ENCODE results near the gene C3orf20.

C3orf20 gene

DNA sequence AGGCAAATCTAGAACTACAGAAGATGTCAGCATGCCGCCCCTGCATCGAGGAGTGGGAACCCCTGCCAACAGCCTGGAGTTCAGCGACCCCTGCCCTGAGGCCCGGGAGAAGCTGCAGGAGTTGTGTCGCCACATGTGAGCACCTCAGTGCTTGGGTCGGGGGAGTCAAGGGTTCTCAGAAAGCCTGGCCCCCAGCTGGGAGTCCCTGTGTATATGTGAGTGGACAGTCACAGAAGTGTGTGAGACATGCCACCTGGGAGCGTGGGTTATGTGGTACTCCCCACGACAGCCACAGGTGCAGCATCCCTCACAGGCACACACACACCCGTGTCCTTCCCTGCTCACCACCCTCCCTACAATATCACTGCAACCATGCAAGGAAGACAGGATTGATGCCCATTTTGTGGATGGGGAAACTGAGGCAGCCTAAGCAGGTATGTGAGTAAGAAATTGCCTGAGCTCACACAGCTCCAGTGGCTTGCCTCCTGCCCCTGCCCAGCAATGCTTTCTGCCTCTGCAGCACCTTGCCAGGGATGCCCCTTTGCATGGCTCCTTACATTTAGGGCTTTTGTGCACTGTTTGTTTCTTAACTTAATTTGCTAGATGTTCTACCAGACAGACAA is 28.3 kb downstream of the C3orf20 start:
- no peaks in the 10 kb centered on the region for H3F3A ChIP-seq (ENCODE audit: insufficient read depth)
- H2AFZ ChIP-seq (ENCODE audit: low read depth, low read length, severe bottlenecking), result no peak overlapping the region
- H3K27me3 ChIP-seq (ENCODE audit: low read length), result no peaks in the 10 kb centered on the region
- TF ChIP-seq EZH2phosphoT487 (conservative IDR thresholded peaks at IDR 0.05; ENCODE audit: low read length), result no peak
- TF ChIP-seq, protein P1, sequence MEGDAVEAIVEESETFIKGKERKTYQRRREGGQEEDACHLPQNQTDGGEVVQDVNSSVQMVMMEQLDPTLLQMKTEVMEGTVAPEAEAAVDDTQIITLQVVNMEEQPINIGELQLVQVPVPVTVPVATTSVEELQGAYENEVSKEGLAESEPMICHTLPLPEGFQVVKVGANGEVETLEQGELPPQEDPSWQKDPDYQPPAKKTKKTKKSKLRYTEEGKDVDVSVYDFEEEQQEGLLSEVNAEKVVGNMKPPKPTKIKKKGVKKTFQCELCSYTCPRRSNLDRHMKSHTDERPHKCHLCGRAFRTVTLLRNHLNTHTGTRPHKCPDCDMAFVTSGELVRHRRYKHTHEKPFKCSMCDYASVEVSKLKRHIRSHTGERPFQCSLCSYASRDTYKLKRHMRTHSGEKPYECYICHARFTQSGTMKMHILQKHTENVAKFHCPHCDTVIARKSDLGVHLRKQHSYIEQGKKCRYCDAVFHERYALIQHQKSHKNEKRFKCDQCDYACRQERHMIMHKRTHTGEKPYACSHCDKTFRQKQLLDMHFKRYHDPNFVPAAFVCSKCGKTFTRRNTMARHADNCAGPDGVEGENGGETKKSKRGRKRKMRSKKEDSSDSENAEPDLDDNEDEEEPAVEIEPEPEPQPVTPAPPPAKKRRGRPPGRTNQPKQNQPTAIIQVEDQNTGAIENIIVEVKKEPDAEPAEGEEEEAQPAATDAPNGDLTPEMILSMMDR (IDR thresholded peaks at IDR 0.05; ENCODE audit: insufficient read depth, low read length, poor library complexity, severe bottlenecking), result no peak
- no peak overlapping the region for H3K4me2 ChIP-seq (ENCODE audit: low read depth, low read length, poor library complexity, severe bottlenecking)
- H3K9me3 ChIP-seq (ENCODE audit: insufficient read depth, low read length), result no peaks in the 10 kb centered on the region
- H3K9me2 ChIP-seq (replicated peaks; ENCODE audit: insufficient read depth, low read length), result no peaks in the 10 kb centered on the region
- H3K79me2 ChIP-seq (ENCODE audit: insufficient read depth, low read length), result no peaks in the 10 kb centered on the region
- no peak overlapping the region for H3K4me3 ChIP-seq (ENCODE audit: insufficient read depth, low read length, poor library complexity, severe bottlenecking)
- no peak overlapping the region for H3K9ac ChIP-seq (ENCODE audit: low read length)
- no peaks in the 10 kb centered on the region for H4K20me1 ChIP-seq (ENCODE audit: low read depth, low read length)
- H3K36me3 ChIP-seq (ENCODE audit: low read length), result peaks cover 6% of the 10 kb centered on the region; the same call in 1 of the 2 replicates
- no peak overlapping the region for H3K27ac ChIP-seq (ENCODE audit: low read depth, low read length)

DNA sequence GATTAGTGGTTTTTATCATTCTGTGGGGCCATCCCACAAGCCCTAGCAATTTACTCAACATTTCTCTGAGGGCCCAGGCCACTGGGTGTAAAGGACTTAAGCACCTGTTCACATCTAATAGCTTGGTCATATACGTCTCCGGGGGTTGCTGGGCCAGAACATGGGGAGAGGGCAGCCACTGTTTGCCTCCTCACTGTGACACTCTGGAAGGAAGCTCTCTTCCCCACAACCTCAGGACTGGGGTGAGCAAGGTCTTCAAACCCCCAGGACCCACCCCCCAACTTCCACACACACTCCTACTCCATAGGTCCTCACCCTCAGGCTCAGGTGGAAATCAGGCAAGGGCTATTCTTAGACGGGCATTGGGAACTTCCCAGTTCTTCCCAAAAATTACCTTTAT is 28.9 kb downstream of the C3orf20 start:
- Histone ChIP-seq H3K9ac (ENCODE audit: low read length) (no peak overlapping the region), H3K27ac (ENCODE audit: low read depth, low read length) (no peak overlapping the region), H3F3A (ENCODE audit: insufficient read depth) (no peaks in the 10 kb centered on the region), H3K4me2 (ENCODE audit: low read depth, low read length, poor library complexity, severe bottlenecking) (no peak overlapping the region), H2AFZ (ENCODE audit: low read depth, low read length, severe bottlenecking) (no peak overlapping the region), H3K79me2 (ENCODE audit: insufficient read depth, low read length) (no peaks in the 10 kb centered on the region), H3K27me3 (ENCODE audit: low read length) (no peaks in the 10 kb centered on the region), H3K9me3 (ENCODE audit: insufficient read depth, low read length) (no peaks in the 10 kb centered on the region), H4K20me1 (ENCODE audit: low read depth, low read length) (no peaks in the 10 kb centered on the region), H3K4me3 (ENCODE audit: insufficient read depth, low read length, poor library complexity, severe bottlenecking) (no peak overlapping the region), H3K36me3 (ENCODE audit: low read length) (peaks cover 10% of the 10 kb centered on the region; the same call in 1 of the 2 replicates), H3K9me2 (replicated peaks; ENCODE audit: insufficient read depth, low read length) (no peaks in the 10 kb centered on the region)
- TF ChIP-seq EZH2phosphoT487 (conservative IDR thresholded peaks at IDR 0.05; ENCODE audit: low read length), result no peak
- TF ChIP-seq, protein P1 (IDR thresholded peaks at IDR 0.05; ENCODE audit: insufficient read depth, low read length, poor library complexity, severe bottlenecking), result no peak

DNA sequence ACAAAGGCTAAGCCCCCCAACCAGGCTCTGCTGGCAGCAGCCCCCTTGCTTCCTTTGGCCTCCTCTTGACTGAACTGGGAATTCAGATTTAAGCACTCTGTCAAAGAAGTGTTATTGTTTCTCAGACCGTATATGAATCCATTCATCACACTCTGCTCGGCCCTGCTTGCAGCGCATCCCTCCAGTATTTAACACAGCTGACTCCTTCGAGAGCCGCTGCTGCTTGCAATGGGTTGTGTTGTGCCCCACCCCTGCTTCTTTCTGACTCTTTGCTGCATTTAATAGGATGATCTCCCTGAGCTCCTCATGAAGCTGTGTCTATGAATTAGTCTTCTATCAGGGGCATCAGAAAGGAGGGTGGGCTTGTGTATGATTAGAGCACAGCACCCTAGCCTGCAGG is 31.2 kb downstream of the C3orf20 start:
- H3K27me3 ChIP-seq (ENCODE audit: low read length), result no peaks in the 10 kb centered on the region
- H3K9ac ChIP-seq (ENCODE audit: low read length), result no peak overlapping the region
- TF ChIP-seq, protein P1 (IDR thresholded peaks at IDR 0.05; ENCODE audit: insufficient read depth, low read length, poor library complexity, severe bottlenecking), result no peak
- no peak for TF ChIP-seq EZH2phosphoT487 (conservative IDR thresholded peaks at IDR 0.05; ENCODE audit: low read length)

More for the DNA sequence above, 31.2 kb downstream of the C3orf20 start:
- H4K20me1 ChIP-seq (ENCODE audit: low read depth, low read length), result no peaks in the 10 kb centered on the region
- no peak overlapping the region for H3K4me2 ChIP-seq (ENCODE audit: low read depth, low read length, poor library complexity, severe bottlenecking)
- H2AFZ ChIP-seq (ENCODE audit: low read depth, low read length, severe bottlenecking), result no peak overlapping the region
- peaks cover 19% of the 10 kb centered on the region for H3K36me3 ChIP-seq (ENCODE audit: low read length)
- H3K27ac ChIP-seq (ENCODE audit: low read depth, low read length), result no peak overlapping the region
- no peaks in the 10 kb centered on the region for H3K79me2 ChIP-seq (ENCODE audit: insufficient read depth, low read length)
- H3F3A ChIP-seq (ENCODE audit: insufficient read depth), result peaks cover 5% of the 10 kb centered on the region
- H3K4me3 ChIP-seq (ENCODE audit: insufficient read depth, low read length, poor library complexity, severe bottlenecking), result no peak overlapping the region
- H3K9me3 ChIP-seq (ENCODE audit: insufficient read depth, low read length), result no peaks in the 10 kb centered on the region
- no peaks in the 10 kb centered on the region for H3K9me2 ChIP-seq (replicated peaks; ENCODE audit: insufficient read depth, low read length)

Data from SU-DHL-6 (cell line).